ENCODE results near the gene TTC34. TPM values are rescaled to one million over a fixed set of nuclear protein-coding genes. Genes with fewer than 3 reads are reported as not detected.

Gene TTC34
- polyA plus RNA-seq, 1 of the 3 experiments (the other 2 are of a cell fraction) = 0.16 TPM

DNA sequence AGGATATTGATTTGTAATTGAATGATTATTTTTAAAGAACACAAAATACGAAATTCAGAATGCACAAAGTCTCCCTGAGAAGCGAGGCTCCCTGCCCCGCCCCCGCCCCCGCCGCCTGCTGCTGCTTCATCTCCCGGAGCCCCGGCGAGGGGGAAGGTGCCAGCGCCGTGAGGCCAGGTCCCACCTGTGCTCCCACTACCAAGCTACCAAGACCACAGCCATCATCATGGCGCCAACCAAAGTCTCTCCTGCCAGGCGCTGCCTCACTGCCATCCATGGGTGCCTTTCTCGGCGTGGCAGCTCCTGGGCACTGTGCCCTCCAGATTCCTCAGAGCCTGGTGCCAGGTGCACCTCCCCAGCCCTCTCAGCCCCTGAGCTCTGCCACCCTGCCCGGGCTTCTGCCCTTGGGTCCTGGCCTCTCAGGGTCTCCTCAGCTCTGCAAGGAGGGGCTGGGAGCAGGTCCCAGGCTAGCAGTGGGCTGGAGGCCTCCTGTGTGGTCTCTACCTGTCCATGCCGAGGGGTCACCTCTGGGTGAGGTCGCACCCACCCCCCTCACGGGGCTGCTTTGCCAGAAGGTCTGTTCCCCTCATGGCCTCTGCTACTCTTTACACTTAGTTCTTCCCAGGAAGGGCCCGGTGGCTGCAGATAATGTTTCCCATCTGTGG, 29.4 kb upstream of the TTC34 start:
- CTCF ChIA-PET = no interaction called here
- no peak for DNase-seq
- H3K79me2 ChIP-seq (ENCODE audit: insufficient read depth) = no peaks in the 10 kb centered on the region

More for the DNA sequence above, 29.4 kb upstream of the TTC34 start:
- no peaks in the 10 kb centered on the region for H3K4me1 ChIP-seq (ENCODE audit: control insufficient read depth in 1 of 2, insufficient read depth in 2 of 2, low read depth in 1 of 2, low read length in 1 of 2)
- H4K20me1 ChIP-seq (ENCODE audit: insufficient read depth) = no peaks in the 10 kb centered on the region
- TF ChIP-seq EZH2phosphoT487 (IDR thresholded peaks at IDR 0.05; ENCODE audit: borderline replicate concordance, low read depth) (no peak), GABPA (IDR thresholded peaks at IDR 0.05; ENCODE audit: low read depth) (no peak), NFIC (IDR thresholded peaks at IDR 0.05; ENCODE audit: borderline replicate concordance) (no peak), MEF2A (IDR thresholded peaks at IDR 0.05; ENCODE audit: borderline replicate concordance, low read depth) (no peak), RAD21 (IDR thresholded peaks at IDR 0.05; ENCODE audit: low read length) (no peak), GATA2 (CRISPR knock-in tag; IDR thresholded peaks at IDR 0.05) (no peak), RFX5 (IDR thresholded peaks at IDR 0.05; ENCODE audit: low read length) (no peak), FOXJ3 (CRISPR knock-in tag; IDR thresholded peaks at IDR 0.05) (no peak), NRF1 (IDR thresholded peaks at IDR 0.05; ENCODE audit: low read depth, low read length) (no peak), TAF1 (IDR thresholded peaks at IDR 0.05; ENCODE audit: borderline replicate concordance, low read depth, low read length) (no peak), FOXM1 (IDR thresholded peaks at IDR 0.05; ENCODE audit: low read depth) (no peak), EP300 (IDR thresholded peaks at IDR 0.05; ENCODE audit: borderline replicate concordance in 1 of 2, low read depth in 1 of 2, low read length in 1 of 2) (no peak), MXI1 (IDR thresholded peaks at IDR 0.05; ENCODE audit: low read depth, low read length) (no peak), YY1 (IDR thresholded peaks at IDR 0.05; ENCODE audit: low read depth) (no peak)
- TF ChIP-seq, protein P1, sequence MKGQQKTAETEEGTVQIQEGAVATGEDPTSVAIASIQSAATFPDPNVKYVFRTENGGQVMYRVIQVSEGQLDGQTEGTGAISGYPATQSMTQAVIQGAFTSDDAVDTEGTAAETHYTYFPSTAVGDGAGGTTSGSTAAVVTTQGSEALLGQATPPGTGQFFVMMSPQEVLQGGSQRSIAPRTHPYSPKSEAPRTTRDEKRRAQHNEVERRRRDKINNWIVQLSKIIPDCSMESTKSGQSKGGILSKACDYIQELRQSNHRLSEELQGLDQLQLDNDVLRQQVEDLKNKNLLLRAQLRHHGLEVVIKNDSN (IDR thresholded peaks at IDR 0.05; ENCODE audit: borderline replicate concordance, low read depth) = no peak
- TF ChIP-seq, protein P2, sequence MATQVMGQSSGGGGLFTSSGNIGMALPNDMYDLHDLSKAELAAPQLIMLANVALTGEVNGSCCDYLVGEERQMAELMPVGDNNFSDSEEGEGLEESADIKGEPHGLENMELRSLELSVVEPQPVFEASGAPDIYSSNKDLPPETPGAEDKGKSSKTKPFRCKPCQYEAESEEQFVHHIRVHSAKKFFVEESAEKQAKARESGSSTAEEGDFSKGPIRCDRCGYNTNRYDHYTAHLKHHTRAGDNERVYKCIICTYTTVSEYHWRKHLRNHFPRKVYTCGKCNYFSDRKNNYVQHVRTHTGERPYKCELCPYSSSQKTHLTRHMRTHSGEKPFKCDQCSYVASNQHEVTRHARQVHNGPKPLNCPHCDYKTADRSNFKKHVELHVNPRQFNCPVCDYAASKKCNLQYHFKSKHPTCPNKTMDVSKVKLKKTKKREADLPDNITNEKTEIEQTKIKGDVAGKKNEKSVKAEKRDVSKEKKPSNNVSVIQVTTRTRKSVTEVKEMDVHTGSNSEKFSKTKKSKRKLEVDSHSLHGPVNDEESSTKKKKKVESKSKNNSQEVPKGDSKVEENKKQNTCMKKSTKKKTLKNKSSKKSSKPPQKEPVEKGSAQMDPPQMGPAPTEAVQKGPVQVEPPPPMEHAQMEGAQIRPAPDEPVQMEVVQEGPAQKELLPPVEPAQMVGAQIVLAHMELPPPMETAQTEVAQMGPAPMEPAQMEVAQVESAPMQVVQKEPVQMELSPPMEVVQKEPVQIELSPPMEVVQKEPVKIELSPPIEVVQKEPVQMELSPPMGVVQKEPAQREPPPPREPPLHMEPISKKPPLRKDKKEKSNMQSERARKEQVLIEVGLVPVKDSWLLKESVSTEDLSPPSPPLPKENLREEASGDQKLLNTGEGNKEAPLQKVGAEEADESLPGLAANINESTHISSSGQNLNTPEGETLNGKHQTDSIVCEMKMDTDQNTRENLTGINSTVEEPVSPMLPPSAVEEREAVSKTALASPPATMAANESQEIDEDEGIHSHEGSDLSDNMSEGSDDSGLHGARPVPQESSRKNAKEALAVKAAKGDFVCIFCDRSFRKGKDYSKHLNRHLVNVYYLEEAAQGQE (IDR thresholded peaks at IDR 0.05; ENCODE audit: low read depth, low read length) = no peak
- TF ChIP-seq, protein P3, sequence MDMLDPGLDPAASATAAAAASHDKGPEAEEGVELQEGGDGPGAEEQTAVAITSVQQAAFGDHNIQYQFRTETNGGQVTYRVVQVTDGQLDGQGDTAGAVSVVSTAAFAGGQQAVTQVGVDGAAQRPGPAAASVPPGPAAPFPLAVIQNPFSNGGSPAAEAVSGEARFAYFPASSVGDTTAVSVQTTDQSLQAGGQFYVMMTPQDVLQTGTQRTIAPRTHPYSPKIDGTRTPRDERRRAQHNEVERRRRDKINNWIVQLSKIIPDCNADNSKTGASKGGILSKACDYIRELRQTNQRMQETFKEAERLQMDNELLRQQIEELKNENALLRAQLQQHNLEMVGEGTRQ (IDR thresholded peaks at IDR 0.05; ENCODE audit: borderline replicate concordance, low read depth, low read length) = no peak
- no peak overlapping the region for H3K4me3 ChIP-seq (ENCODE audit: low read depth in 2 of 2, low read length in 1 of 2)
- no peak overlapping the region for H3K27ac ChIP-seq (ENCODE audit: low read depth in 2 of 2, low read length in 1 of 2)
- no peak overlapping the region for H3K9ac ChIP-seq
- POLR2A ChIA-PET = no interaction called here
- no peak overlapping the region for H2AFZ ChIP-seq (ENCODE audit: low read depth)
- no peaks in the 10 kb centered on the region for H3K9me3 ChIP-seq
- H3K4me2 ChIP-seq = no peak overlapping the region
- no peaks in the 10 kb centered on the region for H3K27me3 ChIP-seq (ENCODE audit: insufficient read depth)
- 4% methylated on average over 12 of the region's 20 CpGs for WGBS (ENCODE audit: low lambda C conversion rate)
- H3K9me2 ChIP-seq = no peaks in the 10 kb centered on the region
- no peaks in the 10 kb centered on the region for H3K36me3 ChIP-seq (replicated peaks in 1 of 2; ENCODE audit: control insufficient read depth in 1 of 2, insufficient read depth in 2 of 2, low read length in 1 of 2)
- H3F3A ChIP-seq (replicated peaks; ENCODE audit: insufficient read depth) = no peaks in the 10 kb centered on the region
